ENCODE results near the gene SPG7.

SPG7 gene

GRCh38 chr16:89574681-89575246 lies 66.6 kb downstream of the SPG7 start:
- no peak; the same call in 1 of the 2 replicates for TF ChIP-seq MAX (IDR thresholded peaks at IDR 0.05)
- TF ChIP-seq RAD21 (IDR thresholded peaks at IDR 0.05; ENCODE audit: low read depth) = peak; percentile 79; the same call in 1 of the 2 replicates
- no peak for TF ChIP-seq NFIC (IDR thresholded peaks at IDR 0.05)
- TF ChIP-seq CREB1 (IDR thresholded peaks at IDR 0.05; ENCODE audit: low read depth) = no peak
- no peak for TF ChIP-seq USF1 (IDR thresholded peaks at IDR 0.05)
- TF ChIP-seq TEAD4 (IDR thresholded peaks at IDR 0.05) = no peak
- TF ChIP-seq TAF1 (IDR thresholded peaks at IDR 0.05; ENCODE audit: low read depth) = no peak
- TF ChIP-seq YY1 (IDR thresholded peaks at IDR 0.05; ENCODE audit: low read depth) = 0 out of 2 replicates have a peak, but pooled peaks have one; percentile 25
- no peak for TF ChIP-seq TCF12 (IDR thresholded peaks at IDR 0.05; ENCODE audit: low read depth)

- TF ChIP-seq TEAD4 (IDR thresholded peaks at IDR 0.05) (no peak), MAX (IDR thresholded peaks at IDR 0.05) (peak; percentile 71; the same call in 1 of the 2 replicates), ZBTB7A (IDR thresholded peaks at IDR 0.05; ENCODE audit: low read depth) (peak; percentile 15; the same call in 1 of the 2 replicates)
Measured at GRCh38 chr16:89575247-89576152, 67.3 kb downstream of the SPG7 start, which contains the start of gene CPNE7. CPNE7 (plus strand) TSS chr16:89575758; CDS start chr16:89575898, 140 bp downstream.

- TF ChIP-seq NFIC (IDR thresholded peaks at IDR 0.05) (no peak), EGR1 (IDR thresholded peaks at IDR 0.05) (no peak), ZBTB7A (IDR thresholded peaks at IDR 0.05; ENCODE audit: low read depth) (peak; percentile 14; the same call in 1 of the 2 replicates), CREB1 (IDR thresholded peaks at IDR 0.05; ENCODE audit: low read depth) (no peak), TAF1 (IDR thresholded peaks at IDR 0.05; ENCODE audit: low read depth) (no peak)
Measured at GRCh38 chr16:89576153-89577054, 68.2 kb downstream of the SPG7 start.

GRCh38 chr16:89577055-89577759 lies 69.0 kb downstream of the SPG7 start:
- TF ChIP-seq CEBPB (IDR thresholded peaks at IDR 0.05) (no peak), TEAD4 (IDR thresholded peaks at IDR 0.05) (no peak), ZBTB7A (IDR thresholded peaks at IDR 0.05; ENCODE audit: low read depth) (no peak; the same call in 1 of the 2 replicates), FOXM1 (IDR thresholded peaks at IDR 0.05; ENCODE audit: borderline replicate concordance, low read depth) (no peak), NFIC (IDR thresholded peaks at IDR 0.05) (no peak), EGR1 (IDR thresholded peaks at IDR 0.05) (no peak), MAX (IDR thresholded peaks at IDR 0.05) (no peak), EP300 (IDR thresholded peaks at IDR 0.05; ENCODE audit: borderline replicate concordance) (no peak), REST (IDR thresholded peaks at IDR 0.05; ENCODE audit: low read depth) (no peak), CREB1 (IDR thresholded peaks at IDR 0.05; ENCODE audit: low read depth) (no peak), TAF1 (IDR thresholded peaks at IDR 0.05; ENCODE audit: low read depth) (no peak), USF1 (IDR thresholded peaks at IDR 0.05) (no peak)

- no peak for TF ChIP-seq ZBTB7A (IDR thresholded peaks at IDR 0.05; ENCODE audit: low read depth)
- no peak for TF ChIP-seq CREB1 (IDR thresholded peaks at IDR 0.05; ENCODE audit: low read depth)
- no peak for TF ChIP-seq REST (IDR thresholded peaks at IDR 0.05; ENCODE audit: low read depth)
- TF ChIP-seq NFIC (IDR thresholded peaks at IDR 0.05) = no peak
- no peak for TF ChIP-seq MAX (IDR thresholded peaks at IDR 0.05)
- no peak for TF ChIP-seq TEAD4 (IDR thresholded peaks at IDR 0.05)
- TF ChIP-seq TCF12 (IDR thresholded peaks at IDR 0.05; ENCODE audit: low read depth) = no peak
- no peak for TF ChIP-seq FOXM1 (IDR thresholded peaks at IDR 0.05; ENCODE audit: borderline replicate concordance, low read depth)
- no peak for TF ChIP-seq TAF1 (IDR thresholded peaks at IDR 0.05; ENCODE audit: low read depth)
- TF ChIP-seq EP300 (IDR thresholded peaks at IDR 0.05; ENCODE audit: borderline replicate concordance) = no peak
- no peak for TF ChIP-seq CEBPB (IDR thresholded peaks at IDR 0.05)
- no peak for TF ChIP-seq YY1 (IDR thresholded peaks at IDR 0.05; ENCODE audit: low read depth)
- no peak for TF ChIP-seq RAD21 (IDR thresholded peaks at IDR 0.05; ENCODE audit: low read depth)
- no peak for TF ChIP-seq EGR1 (IDR thresholded peaks at IDR 0.05)
- no peak for TF ChIP-seq USF1 (IDR thresholded peaks at IDR 0.05)
Measured at GRCh38 chr16:89579351-89579750, 71.1 kb downstream of the SPG7 start.

Measured in Ishikawa (cell line).